ENCODE results near the gene ABCC1.
A peak's percentile ranks its signal among the peaks of the same experiment; 100 is the strongest.

ABCC1 gene

DNA sequence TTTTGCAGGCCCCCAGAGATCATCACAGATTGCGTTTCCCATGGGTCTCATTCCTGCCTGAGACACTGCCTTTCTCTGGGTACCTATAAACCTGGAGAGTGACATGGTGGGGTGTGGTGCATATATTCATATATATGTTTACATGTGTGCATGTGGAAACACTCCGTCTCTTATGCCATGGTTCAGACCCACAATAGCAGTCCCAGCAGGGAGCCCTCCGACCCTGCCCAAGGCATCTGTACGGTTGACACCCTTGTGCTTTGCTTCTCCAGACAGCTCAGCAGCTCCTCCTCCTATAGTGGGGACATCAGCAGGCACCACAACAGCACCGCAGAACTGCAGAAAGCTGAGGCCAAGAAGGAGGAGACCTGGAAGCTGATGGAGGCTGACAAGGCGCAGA, 157.1 kb downstream of the ABCC1 start:
- Mint-ChIP-seq H3K9me3 (no peaks in the 10 kb centered on the region), H3K27ac (no peak overlapping the region), H3K4me3 (no peak overlapping the region), H3K4me1 (peaks cover 4% of the 10 kb centered on the region), H3K36me3 (ENCODE audit: low read depth) (peaks cover 68% of the 10 kb centered on the region), H3K27me3 (ENCODE audit: low read depth, poor library complexity) (no peaks in the 10 kb centered on the region)
- TF ChIP-seq, protein P1, sequence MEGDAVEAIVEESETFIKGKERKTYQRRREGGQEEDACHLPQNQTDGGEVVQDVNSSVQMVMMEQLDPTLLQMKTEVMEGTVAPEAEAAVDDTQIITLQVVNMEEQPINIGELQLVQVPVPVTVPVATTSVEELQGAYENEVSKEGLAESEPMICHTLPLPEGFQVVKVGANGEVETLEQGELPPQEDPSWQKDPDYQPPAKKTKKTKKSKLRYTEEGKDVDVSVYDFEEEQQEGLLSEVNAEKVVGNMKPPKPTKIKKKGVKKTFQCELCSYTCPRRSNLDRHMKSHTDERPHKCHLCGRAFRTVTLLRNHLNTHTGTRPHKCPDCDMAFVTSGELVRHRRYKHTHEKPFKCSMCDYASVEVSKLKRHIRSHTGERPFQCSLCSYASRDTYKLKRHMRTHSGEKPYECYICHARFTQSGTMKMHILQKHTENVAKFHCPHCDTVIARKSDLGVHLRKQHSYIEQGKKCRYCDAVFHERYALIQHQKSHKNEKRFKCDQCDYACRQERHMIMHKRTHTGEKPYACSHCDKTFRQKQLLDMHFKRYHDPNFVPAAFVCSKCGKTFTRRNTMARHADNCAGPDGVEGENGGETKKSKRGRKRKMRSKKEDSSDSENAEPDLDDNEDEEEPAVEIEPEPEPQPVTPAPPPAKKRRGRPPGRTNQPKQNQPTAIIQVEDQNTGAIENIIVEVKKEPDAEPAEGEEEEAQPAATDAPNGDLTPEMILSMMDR (IDR thresholded peaks at IDR 0.05), result no peak
- DNase-seq, result no peak

DNA sequence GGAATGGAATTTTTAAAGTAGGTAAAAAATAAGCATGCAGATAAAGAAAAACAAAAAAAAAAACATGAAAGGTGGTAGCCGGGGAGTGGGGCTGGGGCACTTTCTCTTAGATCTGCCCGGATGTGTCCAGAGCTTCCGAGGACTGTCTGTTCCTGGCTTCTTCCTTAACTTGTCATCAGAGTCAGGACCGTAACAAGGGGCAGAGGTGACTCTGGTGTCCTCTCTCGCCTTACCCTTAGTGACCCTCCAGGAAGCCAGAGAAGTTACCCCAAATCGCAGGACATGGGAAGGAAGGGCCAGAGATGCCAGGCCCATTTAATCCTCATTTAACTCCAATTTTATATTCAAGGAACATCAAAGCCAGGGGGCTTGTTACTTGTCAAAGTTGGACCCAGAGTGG, 158.4 kb downstream of the ABCC1 start:
- H3K4me3 Mint-ChIP-seq, result no peak overlapping the region
- no peak for DNase-seq
- H3K4me1 Mint-ChIP-seq, result peaks cover 4% of the 10 kb centered on the region
- H3K27ac Mint-ChIP-seq, result peak overlapping the region; percentile 83
- H3K36me3 Mint-ChIP-seq (ENCODE audit: low read depth), result peaks cover 68% of the 10 kb centered on the region
- TF ChIP-seq, protein P1 (IDR thresholded peaks at IDR 0.05), result no peak
- H3K27me3 Mint-ChIP-seq (ENCODE audit: low read depth, poor library complexity), result no peaks in the 10 kb centered on the region
- no peaks in the 10 kb centered on the region for H3K9me3 Mint-ChIP-seq

DNA sequence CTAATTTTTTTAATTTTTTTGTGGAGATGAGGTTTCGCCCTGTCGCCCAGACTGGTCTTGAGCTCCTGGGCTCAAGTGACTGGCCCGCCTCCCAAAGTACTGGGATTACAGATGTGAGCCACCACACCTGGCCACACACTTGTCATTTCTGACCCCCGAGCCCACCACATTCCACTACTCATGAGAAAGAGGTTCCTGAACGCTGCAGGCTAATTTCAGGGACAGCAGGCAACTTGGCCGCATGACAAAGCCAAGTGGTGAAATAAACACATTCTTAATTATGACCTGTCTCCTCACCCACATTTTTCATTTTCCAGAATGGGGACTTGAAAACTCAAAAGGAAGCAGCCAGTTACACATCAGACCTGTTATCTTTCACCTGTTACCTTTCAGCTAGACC, 159.3 kb downstream of the ABCC1 start:
- peaks cover 66% of the 10 kb centered on the region for H3K36me3 Mint-ChIP-seq (ENCODE audit: low read depth)
- H3K4me1 Mint-ChIP-seq, result peaks cover 4% of the 10 kb centered on the region
- DNase-seq, result no peak
- H3K27ac Mint-ChIP-seq, result peak overlapping the region; percentile 51
- no peak overlapping the region for H3K4me3 Mint-ChIP-seq
- no peaks in the 10 kb centered on the region for H3K9me3 Mint-ChIP-seq
- no peaks in the 10 kb centered on the region for H3K27me3 Mint-ChIP-seq (ENCODE audit: low read depth, poor library complexity)
- TF ChIP-seq, protein P1 (IDR thresholded peaks at IDR 0.05), result no peak

DNA sequence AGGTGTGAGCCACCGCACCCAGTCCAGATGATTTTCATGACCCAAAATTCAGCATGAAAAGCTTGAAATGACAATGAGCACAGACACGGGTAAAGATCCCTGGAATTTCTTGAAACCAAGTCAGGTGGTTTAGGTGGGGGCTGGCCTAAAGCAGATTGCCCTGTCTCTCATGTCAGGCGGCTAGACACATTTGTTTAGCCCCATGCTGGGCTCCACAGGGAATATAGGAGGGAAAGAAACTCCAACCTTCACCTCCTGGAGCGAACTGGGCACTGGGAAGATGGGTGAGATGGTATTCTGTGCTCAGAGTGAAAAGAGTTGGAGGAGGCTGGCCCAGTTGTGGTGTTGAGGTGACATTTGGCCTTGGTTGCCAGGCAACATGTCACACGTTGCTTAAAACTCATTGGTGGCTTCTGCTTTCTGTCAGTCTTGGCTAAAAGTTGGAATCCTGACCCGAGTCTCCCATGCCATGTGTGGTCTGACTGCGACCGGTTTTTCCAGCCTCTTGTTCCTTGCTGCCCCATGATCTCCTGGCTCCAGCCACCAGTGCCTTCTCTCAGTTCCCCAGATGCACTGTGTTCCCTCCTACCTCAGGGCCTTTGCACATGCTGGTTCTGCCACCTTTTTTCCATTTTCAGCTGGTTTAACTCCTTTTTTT, 160.2 kb downstream of the ABCC1 start:
- H3K27me3 Mint-ChIP-seq (ENCODE audit: low read depth, poor library complexity), result no peaks in the 10 kb centered on the region
- TF ChIP-seq, protein P1 (IDR thresholded peaks at IDR 0.05), result no peak
- no peak overlapping the region for H3K4me3 Mint-ChIP-seq
- H3K4me1 Mint-ChIP-seq, result peaks cover 4% of the 10 kb centered on the region
- DNase-seq, result no peak
- H3K27ac Mint-ChIP-seq, result no peak overlapping the region
- no peaks in the 10 kb centered on the region for H3K9me3 Mint-ChIP-seq
- peaks cover 68% of the 10 kb centered on the region for H3K36me3 Mint-ChIP-seq (ENCODE audit: low read depth)

DNA sequence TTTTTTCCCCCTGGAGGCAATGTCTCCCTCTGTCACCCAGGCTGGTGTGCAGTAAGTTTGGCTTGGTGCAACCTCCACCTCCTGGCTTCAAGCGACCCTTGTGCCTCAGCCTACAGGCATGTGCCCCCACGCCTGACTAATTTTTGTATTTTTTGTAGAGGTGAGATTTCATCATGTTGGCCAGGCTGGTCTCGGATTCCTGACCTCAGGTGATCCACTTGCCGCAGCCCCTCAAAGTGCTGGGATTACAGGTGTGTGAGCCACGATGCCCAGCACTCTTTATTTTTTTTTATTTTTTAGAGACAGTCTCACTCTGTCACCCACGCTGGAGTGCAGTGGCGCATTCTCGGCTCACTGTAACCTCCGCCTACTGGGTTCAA, 160.7 kb downstream of the ABCC1 start:
- H3K4me3 Mint-ChIP-seq, result no peak overlapping the region
- peaks cover 73% of the 10 kb centered on the region for H3K36me3 Mint-ChIP-seq (ENCODE audit: low read depth)
- no peaks in the 10 kb centered on the region for H3K27me3 Mint-ChIP-seq (ENCODE audit: low read depth, poor library complexity)

DNA sequence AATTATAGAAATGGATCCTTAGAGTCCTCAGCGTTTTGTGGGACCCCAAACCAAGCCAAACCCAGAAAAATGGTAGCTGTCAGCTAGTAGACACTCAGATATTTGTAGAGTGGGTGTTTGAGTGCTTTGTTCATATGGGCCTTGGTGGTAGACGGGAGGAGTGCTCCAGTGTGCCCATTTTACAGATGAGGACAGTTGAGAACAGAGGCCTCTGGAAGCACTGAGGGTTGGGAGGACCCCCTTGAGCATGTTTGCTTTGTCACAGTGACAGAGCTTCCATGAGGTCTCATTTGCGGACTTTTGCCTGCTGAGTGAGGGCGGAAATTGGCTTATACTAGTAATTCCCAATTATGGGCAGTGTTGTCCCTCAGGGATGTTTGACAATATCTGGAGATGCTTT, 162.2 kb downstream of the ABCC1 start:
- peaks cover 6% of the 10 kb centered on the region for H3K9me3 Mint-ChIP-seq
- no peak overlapping the region for H3K4me3 Mint-ChIP-seq
- H3K36me3 Mint-ChIP-seq (ENCODE audit: low read depth), result peaks cover 77% of the 10 kb centered on the region
- H3K4me1 Mint-ChIP-seq, result peaks cover 4% of the 10 kb centered on the region
- no peaks in the 10 kb centered on the region for H3K27me3 Mint-ChIP-seq (ENCODE audit: low read depth, poor library complexity)
- no peak overlapping the region for H3K27ac Mint-ChIP-seq
- no peak for DNase-seq
- TF ChIP-seq, protein P1 (IDR thresholded peaks at IDR 0.05), result no peak

More for the DNA sequence above, 160.7 kb downstream of the ABCC1 start:
- TF ChIP-seq, protein P1 (IDR thresholded peaks at IDR 0.05), result no peak
- no peaks in the 10 kb centered on the region for H3K9me3 Mint-ChIP-seq
- H3K4me1 Mint-ChIP-seq, result peaks cover 4% of the 10 kb centered on the region
- DNase-seq, result no peak
- H3K27ac Mint-ChIP-seq, result no peak overlapping the region

Data from nephron progenitor cell (in vitro differentiated cells).